ENCODE results near the gene TACO1.

- TF ChIP-seq POLR2A (IDR thresholded peaks at IDR 0.05; ENCODE audit: low read depth, low read length) (no peak), POLR2AphosphoS5 (IDR thresholded peaks at IDR 0.05; ENCODE audit: low read depth, low read length) (no peak), TAF1 (IDR thresholded peaks at IDR 0.05; ENCODE audit: borderline replicate concordance, low read depth, low read length) (no peak)
Measured at GRCh38 chr17:63588797-63589196, 11.9 kb upstream of the TACO1 start.

Data from GM12892 (cell line).